Germinal center (tissue), 1 donor: Measurements from ENCODE around the gene COL5A2.
A peak's percentile ranks its signal among the peaks of the same experiment; 100 is the strongest.

Experiments used
- DNase-seq: peaks from one replicate; pipeline ENCODE4 v3.0.0; 2012; ENCODE audit warnings: mixed read lengths, low spot score

COL5A2 gene

GRCh38 chr2:189147361-189147760 lies 32.2 kb downstream of the COL5A2 start:
- no peak for DNase-seq

GRCh38 chr2:189146553-189146952 lies 33.0 kb downstream of the COL5A2 start:
- no peak for DNase-seq

DNA sequence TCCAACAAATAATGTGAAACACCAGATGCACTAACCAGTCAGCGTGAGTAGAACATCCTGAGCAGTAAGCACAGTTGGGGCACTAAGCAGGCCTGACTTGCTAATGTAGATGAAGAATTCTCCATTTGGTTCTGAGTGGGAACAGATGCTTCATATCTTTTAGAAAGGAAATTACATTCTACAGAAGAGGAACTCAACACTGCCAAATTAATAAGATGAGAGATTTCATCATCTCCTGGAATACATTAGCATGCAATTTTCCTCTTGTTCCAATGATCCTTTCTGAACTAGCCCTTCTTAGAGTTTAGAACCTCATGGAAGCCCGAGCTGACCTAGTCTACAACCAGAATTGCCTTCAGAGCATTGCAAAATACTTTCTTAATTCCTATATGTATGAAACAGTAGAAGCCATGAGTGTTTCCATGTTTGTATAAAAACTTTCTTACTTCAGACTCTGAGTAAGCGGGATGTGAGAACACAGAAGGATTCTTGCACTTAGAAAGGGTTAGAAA lies 34.8 kb downstream of the COL5A2 start:
- DNase-seq = no peak

DNA sequence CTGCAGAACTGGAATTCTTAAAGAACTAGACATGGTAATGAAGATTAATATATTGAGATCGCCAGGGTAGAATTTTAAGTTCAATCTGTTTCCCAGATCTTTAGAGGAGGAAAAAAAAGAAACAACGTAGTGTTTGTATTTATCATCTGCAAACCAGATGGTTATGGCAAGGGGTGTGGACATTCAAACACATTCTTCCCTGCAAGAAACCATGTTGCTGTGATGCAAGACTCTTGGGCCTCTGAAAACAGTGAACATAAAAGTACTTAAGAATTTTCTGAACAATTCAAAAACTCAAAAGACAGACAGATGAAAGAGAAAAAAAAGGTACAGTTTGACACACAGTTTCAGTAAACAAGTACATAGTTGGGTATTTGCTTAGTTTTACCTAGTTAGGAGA lies 35.6 kb downstream of the COL5A2 start:
- DNase-seq = no peak

- DNase-seq = peak; percentile 10
These were observed 36.4 kb downstream of the COL5A2 start for GRCh38 chr2:189142893-189143759.

DNA sequence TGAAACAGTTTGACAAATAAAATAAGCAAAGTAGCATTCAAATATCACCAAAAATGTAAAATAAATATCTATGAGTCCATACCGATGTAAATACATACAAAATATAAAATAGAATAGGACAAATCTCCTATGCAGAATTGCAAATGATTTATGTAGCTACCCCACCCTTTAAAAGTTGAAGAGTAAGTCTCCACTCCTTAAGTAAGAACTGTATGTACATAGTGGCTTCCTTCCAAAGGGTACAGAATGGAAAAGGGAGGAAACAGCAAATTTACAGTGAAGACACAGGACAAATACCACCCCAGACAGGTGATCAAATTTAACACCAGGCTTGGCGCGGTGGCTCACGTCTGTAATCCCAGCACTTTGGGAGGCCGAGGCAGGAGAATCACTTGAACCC lies 40.8 kb downstream of the COL5A2 start:
- no peak for DNase-seq

DNA sequence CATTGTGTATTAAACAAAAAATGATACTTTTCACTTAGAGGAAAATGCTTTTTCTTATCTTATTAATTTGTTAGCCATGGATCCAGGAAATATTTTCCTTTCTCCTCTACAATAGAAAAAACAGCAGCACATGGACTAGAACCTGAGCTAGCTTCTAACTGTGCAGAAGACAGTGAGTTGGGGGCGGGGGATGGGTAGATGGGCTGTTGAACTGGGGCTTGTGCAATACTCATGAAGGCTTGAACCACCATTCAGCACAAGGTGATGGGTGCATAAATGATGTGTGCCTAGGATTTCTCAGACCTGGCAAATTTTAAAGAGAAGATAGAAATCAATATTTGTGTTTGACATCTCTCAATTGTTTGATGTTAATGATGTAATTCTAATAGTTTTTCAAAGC lies 42.0 kb downstream of the COL5A2 start:
- no peak for DNase-seq

GRCh38 chr2:189134485-189134884 lies 45.1 kb downstream of the COL5A2 start:
- DNase-seq = no peak

- no peak for DNase-seq
These were observed 47.6 kb downstream of the COL5A2 start for GRCh38 chr2:189131991-189132390.

DNA sequence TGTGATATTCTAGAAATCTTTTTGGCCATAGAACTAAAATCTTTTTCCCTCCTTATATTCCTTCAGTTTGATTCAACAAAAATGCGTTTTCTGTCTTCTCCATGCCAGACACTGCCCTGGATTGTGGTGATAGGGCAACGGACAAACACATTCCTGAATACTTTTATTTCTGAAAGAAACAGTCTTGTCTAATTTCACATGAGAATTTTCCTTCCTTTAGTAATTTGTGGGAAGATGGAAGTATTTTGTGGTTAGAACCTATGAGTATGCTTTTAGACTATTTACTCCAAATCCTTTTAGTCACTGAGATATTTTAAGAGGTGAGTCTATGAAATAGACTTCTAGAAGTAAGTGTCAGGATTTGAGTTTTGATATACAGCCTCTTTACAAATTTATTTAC lies 49.6 kb downstream of the COL5A2 start:
- DNase-seq = no peak

- DNase-seq = no peak
These were observed 50.6 kb downstream of the COL5A2 start for GRCh38 chr2:189128970-189129369.

GRCh38 chr2:189127756-189128155 lies 51.8 kb downstream of the COL5A2 start:
- DNase-seq = no peak

DNA sequence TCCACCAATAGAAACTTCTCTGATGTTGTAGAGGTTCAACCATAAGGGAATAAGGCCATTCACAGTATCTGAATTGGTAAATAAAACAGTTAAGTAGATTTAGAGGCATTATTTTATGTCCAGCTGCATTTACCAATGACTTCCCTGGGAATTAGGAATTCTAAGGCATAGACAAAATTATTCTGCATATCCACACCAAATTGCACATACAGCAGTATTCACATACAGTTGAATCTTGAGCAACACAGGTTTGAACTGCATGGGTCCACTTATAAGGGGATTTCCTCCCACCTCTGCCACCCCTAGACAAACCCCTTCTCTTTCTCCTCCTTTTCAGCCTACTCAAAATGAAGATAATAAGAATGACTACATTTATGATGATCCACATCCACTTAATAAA lies 54.4 kb downstream of the COL5A2 start:
- DNase-seq = no peak

GRCh38 chr2:189124175-189124574 lies 55.4 kb downstream of the COL5A2 start:
- no peak for DNase-seq

DNA sequence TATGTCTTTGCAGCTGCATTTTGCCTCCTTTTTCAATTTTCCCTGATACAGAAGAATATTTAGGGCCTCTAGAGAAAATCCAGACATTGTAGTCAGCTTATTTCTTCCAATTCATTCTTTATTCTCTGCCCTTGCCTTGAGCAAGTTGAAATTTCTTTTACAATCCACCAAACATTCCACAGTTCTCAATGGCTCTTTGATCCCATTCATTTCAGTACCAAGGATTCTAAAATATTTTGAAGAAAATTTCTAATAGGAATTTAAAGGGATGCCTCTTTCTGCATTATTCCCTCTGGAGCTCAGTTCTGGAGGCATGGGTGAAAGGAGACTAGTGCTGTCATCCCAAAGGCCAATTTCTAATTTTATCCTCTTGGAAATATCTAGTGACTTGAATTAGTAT lies 61.2 kb downstream of the COL5A2 start:
- no peak for DNase-seq

GRCh38 chr2:189116979-189117378 lies 62.6 kb downstream of the COL5A2 start:
- no peak for DNase-seq

DNA sequence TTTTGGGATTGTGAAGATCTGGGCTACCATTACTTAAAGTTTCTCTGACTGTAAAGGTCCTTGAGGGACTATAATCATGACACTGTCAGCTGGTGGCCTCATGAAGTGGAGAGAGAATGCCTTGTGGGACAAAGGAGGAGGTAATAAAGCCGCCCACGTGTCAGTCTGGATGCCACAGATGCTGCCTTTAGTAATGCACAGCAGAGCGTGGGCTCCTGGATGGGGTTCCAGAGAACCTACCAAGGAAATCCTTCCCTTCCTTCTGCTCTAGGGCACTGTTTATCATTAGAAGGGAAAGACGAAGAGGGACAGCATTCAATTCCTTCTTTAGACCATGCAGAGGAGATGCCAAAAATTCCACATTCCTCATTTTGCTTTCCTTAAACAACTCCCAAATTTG lies 63.5 kb downstream of the COL5A2 start:
- DNase-seq = no peak

DNA sequence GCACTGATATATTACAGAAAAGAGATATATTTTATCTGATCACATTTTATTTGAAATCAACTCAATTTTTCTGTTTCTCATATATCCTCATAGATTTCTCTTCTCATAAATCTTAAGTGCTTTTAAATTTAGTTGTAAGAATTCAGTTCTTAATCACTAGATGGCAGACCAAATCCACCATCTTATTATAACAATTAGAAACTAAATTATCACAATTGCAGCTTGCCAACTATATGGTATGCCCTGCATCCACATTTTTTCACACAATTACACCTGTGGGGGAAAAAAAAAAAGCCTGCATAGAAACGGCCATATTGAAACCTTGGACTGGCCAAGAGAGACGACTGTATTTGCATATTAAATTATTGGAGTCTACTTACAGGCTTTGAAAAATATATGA lies 64.4 kb downstream of the COL5A2 start:
- DNase-seq = no peak

DNA sequence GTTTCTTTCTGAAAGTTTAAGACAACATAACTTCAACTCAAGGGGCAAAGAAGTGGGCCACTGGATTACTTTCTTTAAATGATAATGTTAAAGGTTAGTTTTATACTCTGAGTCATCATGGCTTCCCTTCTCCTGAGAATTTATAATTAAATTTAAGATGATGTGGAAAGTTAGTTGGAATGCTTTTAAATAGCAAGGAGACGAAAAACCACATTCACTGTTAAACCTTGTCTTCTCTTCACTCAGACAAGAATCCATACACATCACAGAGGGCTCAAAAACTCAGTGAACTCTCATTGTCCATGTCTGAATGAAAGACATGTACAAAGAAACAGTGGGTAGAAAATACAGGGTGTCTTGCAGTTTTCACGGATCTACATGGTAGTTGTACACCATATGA lies 65.6 kb downstream of the COL5A2 start:
- no peak for DNase-seq

GRCh38 chr2:189111063-189111715 lies 68.4 kb downstream of the COL5A2 start:
- no peak for DNase-seq

- DNase-seq = no peak
These were observed 69.6 kb downstream of the COL5A2 start for GRCh38 chr2:189109921-189110397.

DNA sequence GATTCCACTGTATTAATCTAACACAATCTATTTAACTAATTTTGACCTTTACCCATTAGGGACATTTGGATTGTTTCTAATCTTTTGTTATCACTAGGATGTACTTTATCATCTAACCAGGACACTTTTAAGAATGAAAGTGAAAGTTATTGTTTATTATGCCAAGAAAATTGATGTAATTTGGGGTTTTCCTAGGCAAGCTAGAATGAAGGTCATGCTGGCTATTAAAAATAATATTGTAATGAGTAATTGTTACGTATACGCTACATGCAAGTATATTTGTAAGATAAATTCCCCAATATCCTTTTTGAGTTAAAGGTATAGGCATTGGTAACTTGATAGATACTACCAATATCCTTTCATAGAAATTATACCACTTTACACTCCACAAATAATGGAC lies 74.6 kb downstream of the COL5A2 start:
- no peak for DNase-seq

GRCh38 chr2:189102735-189103134 lies 76.8 kb downstream of the COL5A2 start:
- no peak for DNase-seq
